HG03097 (cell line): ENCODE data around the gene ANXA5.
"Not testable (repeated sequence)": the region's sequence is repeated elsewhere in the genome, so short reads cannot be mapped to it uniquely, and the experiment has no call there.

Experiments used
- ATAC-seq: cut with Tn5 transposase; IDR thresholded peaks from one replicate; pipeline ENCODE4 v1.9.1; 2021; ENCODE audit not compliant: unreplicated experiment, low FRiP score

The ANXA5 gene

GRCh38 chr4:121679951-121680350 lies 16.8 kb downstream of the ANXA5 start:
- ATAC-seq = no peak

- no peak for ATAC-seq
Observed at GRCh38 chr4:121679267-121679666, 17.5 kb downstream of the ANXA5 start.

GRCh38 chr4:121677524-121677923 lies 19.3 kb downstream of the ANXA5 start:
- ATAC-seq = no peak

- ATAC-seq = no peak
Observed at GRCh38 chr4:121676345-121677075, 20.3 kb downstream of the ANXA5 start.

GRCh38 chr4:121675715-121676114 lies 21.1 kb downstream of the ANXA5 start:
- ATAC-seq = no peak

- no peak for ATAC-seq
Observed at GRCh38 chr4:121674696-121675095, 22.1 kb downstream of the ANXA5 start.

- no peak for ATAC-seq
Observed at GRCh38 chr4:121674191-121674590, 22.6 kb downstream of the ANXA5 start.

GRCh38 chr4:121669163-121669550 lies 27.6 kb downstream of the ANXA5 start:
- no peak for ATAC-seq

- no peak for ATAC-seq
Observed at GRCh38 chr4:121668368-121669162, 28.2 kb downstream of the ANXA5 start.

GRCh38 chr4:121666091-121666679 lies 30.6 kb downstream of the ANXA5 start:
- no peak for ATAC-seq

GRCh38 chr4:121665371-121665770 lies 31.4 kb downstream of the ANXA5 start:
- no peak for ATAC-seq

- no peak for ATAC-seq
Observed at GRCh38 chr4:121662225-121662624, 34.6 kb downstream of the ANXA5 start.

- ATAC-seq = not testable (repeated sequence)
Observed at GRCh38 chr4:121660175-121660933, 36.4 kb downstream of the ANXA5 start.

GRCh38 chr4:121658125-121658524 lies 38.7 kb downstream of the ANXA5 start:
- no peak for ATAC-seq

GRCh38 chr4:121656269-121656641 lies 40.5 kb downstream of the ANXA5 start:
- ATAC-seq = no peak

GRCh38 chr4:121655320-121656268 lies 41.2 kb downstream of the ANXA5 start:
- no peak for ATAC-seq

- ATAC-seq = peak; percentile 71
Observed at GRCh38 chr4:121654738-121655137, 42.0 kb downstream of the ANXA5 start.

- no peak for ATAC-seq
Observed at GRCh38 chr4:121653986-121654385, 42.8 kb downstream of the ANXA5 start.

GRCh38 chr4:121653214-121653613 lies 43.6 kb downstream of the ANXA5 start:
- no peak for ATAC-seq

GRCh38 chr4:121651597-121651996 lies 45.2 kb downstream of the ANXA5 start:
- no peak for ATAC-seq
